Ramos (cell line): ENCODE data around the gene TMIGD1.

Experiments
- in situ Hi-C: fragments of 300-500 bp; cut with MboI; formaldehyde crosslinking; loops from one replicate; pipeline ENCODE4 v1.14.3; 2022; ENCODE audit warnings: low sequenced_read_pairs; ENCODE audit not compliant: unreplicated experiment

The TMIGD1 gene

GRCh38 chr17:30337393-30337999 lies 3.6 kb upstream of the TMIGD1 start:
- in situ Hi-C loops, result loop anchor here (5.0 to 25.0 kb wide), 2 partner anchors 220 to 500 kb away; partner anchors contain the start of genes ATAD5 and NSRP1

GRCh38 chr17:30336369-30337171 lies 2.7 kb upstream of the TMIGD1 start:
- in situ Hi-C loops, result loop anchor here (5.0 to 25.0 kb wide), 2 partner anchors 219 to 501 kb away; partner anchors contain the start of genes ATAD5 and NSRP1

- in situ Hi-C loops, result loop anchor here (25.0 kb wide), 1 partner anchor 503 kb away; the partner anchor contains the start of gene ATAD5
Observed at GRCh38 chr17:30334421-30334820, 564 bp upstream of the TMIGD1 start.

GRCh38 chr17:30332057-30332542 lies 1.8 kb downstream of the TMIGD1 start:
- in situ Hi-C loops, result loop anchor here (25.0 kb wide), 1 partner anchor 505 kb away; the partner anchor contains the start of gene ATAD5

DNA sequence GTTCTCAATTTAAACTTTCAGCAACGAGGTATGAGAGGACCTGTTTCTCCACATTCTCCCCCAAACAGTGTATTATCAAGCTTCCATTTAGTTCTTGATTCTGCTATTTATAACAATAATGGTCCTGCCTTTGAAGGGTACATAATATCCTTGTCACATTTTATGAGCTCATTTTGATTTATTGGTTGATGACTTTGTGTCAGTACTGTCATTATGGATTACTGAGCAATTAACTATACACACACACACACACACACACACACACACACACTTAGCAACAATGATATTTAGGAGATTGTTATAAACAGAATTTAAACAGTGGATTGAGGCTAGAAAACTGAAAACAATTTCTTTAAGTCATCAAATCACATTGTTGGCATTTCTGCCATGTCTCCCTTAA lies 7.0 kb downstream of the TMIGD1 start:
- in situ Hi-C loops, result loop anchor here (25.0 kb wide), 1 partner anchor 510 kb away; the partner anchor contains the start of gene ATAD5

DNA sequence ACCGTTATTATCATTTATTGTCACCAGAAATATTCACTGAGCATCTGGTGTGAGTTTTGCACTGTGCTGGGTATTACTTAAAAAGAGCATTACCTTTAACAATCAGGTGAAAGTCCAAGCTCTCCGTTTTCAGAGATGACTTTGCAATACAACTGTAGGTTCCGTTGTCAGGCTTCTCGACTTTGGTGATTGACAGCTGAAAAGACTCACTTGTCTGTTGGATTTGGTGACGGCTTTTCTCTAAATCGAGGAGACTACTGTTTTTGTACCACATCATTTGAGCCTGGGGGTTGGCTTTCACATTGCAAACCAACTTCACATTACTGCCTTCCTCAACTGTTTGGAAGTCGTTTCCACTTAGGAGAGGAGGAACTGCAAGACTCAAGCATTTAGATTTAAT lies 9.1 kb downstream of the TMIGD1 start:
- in situ Hi-C loops, result loop anchor here (25.0 kb wide), 1 partner anchor 513 kb away; the partner anchor contains the start of gene ATAD5

- in situ Hi-C loops, result no loop called here
Observed at GRCh38 chr17:30323895-30324319, 9.9 kb downstream of the TMIGD1 start.

DNA sequence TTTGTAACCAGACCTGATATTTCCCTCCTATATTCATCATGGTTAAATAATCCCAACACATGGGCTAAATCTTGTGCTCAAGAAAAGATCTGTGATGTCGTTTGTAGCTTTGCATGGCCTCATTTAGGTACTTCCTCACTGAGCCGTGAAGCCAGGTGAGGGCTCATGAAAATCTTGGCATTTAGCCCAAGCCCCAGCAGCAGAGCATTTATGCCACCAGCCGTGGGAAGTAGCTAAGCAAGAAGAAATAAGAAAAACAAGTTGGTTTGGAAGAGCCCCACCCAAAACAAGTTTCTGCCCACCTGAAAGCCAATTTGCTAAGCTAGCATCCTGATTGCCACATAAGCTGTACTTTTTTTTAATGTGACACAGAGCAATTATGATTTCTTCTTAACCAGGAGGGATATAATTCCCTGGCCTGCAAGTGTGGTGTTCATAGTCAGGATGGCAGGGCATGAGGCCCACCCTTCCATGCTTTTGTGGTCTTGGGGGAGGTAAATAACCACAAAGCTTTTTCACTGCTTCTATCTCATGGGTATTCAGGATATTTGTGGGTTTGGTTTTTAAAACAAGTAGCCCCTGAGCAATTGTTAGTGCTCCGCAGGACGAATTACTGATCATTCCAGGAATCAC lies 10.5 kb downstream of the TMIGD1 start:
- in situ Hi-C loops, result no loop called here

DNA sequence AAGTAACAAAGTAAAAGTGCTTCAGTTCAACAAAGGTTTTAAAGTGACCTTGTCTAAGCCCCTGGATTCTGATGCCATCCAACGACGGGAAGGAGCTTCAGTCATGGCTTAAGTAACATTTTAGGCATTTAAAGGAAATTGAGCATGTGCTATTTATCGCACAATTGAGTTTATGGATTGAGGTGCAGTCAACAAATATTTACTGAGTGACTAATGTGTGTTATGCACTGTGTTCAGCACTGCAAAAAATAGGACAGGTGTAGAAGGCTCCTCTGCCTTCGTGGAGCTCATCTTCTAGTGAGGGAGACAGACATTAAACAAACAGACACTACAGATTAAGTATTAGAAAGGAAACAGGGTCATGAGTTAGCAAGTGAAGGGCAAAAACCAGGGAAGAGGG lies 12.5 kb downstream of the TMIGD1 start:
- in situ Hi-C loops, result no loop called here

DNA sequence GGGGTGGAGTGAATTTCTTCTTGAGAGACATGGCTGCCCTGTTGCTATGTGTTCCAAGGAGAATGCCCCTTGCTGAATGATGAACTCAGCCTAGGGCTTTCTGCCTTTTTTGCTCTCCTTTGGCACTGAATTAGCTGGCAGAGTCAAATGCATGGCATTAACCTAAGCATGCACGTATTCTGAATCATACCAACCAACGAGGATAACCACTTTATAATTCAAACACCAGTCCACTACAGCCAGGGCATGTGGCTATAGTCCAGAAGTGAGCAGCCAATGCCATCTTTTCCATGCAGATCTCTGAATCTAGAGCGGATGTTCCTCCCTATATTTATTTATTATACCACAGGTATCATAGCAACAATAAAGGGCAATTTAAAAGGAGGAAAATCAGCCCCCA lies 15.7 kb downstream of the TMIGD1 start:
- in situ Hi-C loops, result no loop called here

- in situ Hi-C loops, result no loop called here
Observed at GRCh38 chr17:30316736-30317135, 17.1 kb downstream of the TMIGD1 start.

DNA sequence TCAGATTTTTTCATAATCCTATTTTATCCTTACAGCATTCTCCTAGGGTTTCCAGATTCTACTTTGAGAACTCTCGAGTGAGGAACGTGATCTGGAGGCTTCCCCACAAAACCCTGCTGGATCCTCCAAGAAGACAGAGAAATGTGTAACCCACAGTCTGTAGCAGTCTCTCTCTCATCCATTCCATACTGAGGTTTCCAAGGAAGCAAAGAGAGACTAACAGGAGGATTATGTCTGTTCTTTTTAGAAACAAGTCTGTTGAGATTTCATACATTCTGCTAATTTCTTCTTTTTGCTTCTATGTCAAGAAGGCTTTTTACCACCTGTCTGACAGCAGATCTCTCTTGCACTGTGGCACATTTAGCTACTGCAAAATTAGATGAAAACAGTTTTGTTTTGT lies 18.8 kb downstream of the TMIGD1 start:
- in situ Hi-C loops, result no loop called here

DNA sequence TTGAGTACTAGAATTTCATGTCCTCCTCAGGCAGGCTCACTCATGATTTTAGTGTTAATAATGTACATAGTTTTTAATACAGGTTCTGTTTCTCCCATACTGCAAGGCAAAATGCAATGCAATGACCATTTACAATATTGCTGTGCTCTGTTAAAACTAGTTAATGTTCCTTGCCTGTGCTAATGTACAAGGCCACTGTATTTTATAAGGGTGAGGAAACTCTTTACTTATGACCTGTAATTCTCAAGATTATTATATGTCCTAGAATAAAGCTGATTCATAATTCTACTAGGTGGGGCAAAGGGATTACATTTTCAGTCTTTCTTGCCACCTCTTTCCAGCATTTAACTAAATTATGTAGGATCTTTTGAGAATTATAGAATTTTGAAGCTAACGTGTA lies 19.4 kb downstream of the TMIGD1 start:
- in situ Hi-C loops, result no loop called here

DNA sequence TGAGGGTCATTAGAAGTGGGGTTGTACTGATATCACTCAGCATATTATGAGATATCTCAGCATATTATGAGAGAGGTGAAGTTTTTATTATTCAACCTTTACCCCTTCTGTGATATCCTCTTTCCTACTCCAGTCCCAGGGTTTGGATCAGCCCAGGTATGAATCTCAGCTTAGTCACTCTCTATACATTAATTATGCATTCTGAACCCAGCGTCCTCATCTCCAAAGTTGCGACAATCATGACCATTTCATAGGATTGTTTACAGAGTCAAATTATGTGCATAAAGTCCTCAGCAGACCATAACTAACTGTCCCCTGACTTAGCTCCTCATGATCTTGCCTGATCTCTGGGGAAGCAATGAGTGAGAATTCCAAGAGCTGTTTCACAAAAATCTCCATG lies 21.6 kb downstream of the TMIGD1 start:
- in situ Hi-C loops, result no loop called here

DNA sequence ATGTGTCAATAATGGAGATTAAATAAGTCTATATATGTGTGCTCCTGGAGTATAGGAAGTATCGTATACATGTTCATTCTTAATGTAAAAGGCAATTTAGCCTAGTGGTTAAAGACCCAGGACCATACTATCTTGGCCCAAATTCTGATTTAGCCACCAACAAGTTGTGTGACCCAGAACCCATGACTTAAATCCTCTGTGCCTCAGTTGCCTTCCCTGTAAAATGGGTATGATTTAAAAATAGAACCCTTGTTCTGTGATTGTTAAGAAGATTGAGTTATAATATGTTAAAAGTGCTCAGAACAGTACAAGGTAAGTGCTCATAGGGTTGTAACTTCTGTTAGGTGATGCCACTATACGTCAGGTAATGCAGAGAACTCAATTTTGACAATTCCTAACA lies 23.3 kb downstream of the TMIGD1 start:
- in situ Hi-C loops, result no loop called here

GRCh38 chr17:30309591-30309990 lies 24.3 kb downstream of the TMIGD1 start:
- in situ Hi-C loops, result no loop called here

DNA sequence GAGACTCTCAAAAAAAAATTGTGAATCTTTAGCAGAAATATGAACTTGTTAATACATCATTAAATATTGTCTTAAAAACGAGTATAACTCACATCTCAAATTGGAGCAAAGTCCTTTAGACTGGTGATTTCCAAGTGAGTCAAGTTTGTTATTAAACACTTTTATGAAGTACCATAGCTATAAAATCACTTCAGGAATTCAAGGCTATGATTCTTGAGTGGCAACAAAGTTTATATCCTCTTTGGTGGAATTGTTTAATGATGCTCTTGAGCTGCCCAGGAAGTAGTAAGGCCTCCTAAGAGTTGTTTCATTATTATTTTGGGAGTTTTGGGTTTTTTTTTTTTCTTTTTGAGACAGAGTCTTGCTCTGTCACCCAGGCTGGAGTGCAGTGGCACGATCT lies 25.5 kb downstream of the TMIGD1 start:
- in situ Hi-C loops, result no loop called here

- in situ Hi-C loops, result no loop called here
Observed at GRCh38 chr17:30304778-30305177, 29.1 kb downstream of the TMIGD1 start.

- in situ Hi-C loops, result no loop called here
Observed at GRCh38 chr17:30302241-30302640, 31.6 kb downstream of the TMIGD1 start.

- in situ Hi-C loops, result no loop called here
Observed at GRCh38 chr17:30300818-30301217, 33.0 kb downstream of the TMIGD1 start.

GRCh38 chr17:30299000-30299399 lies 34.9 kb downstream of the TMIGD1 start:
- in situ Hi-C loops, result no loop called here
